HG03432 (cell line): ENCODE data around the gene SBK3.
"Not testable (repeated sequence)": the region's sequence is repeated elsewhere in the genome, so short reads cannot be mapped to it uniquely, and the experiment has no call there.

Source experiments
- ATAC-seq: cut with Tn5 transposase; IDR thresholded peaks from one replicate; pipeline ENCODE4 v1.9.1; 2021; ENCODE audit warnings: mild to moderate bottlenecking, moderate library complexity; ENCODE audit not compliant: unreplicated experiment

Gene SBK3

GRCh38 chr19:55578031-55578760, 32.9 kb upstream of the SBK3 start:
- no peak for ATAC-seq

- ATAC-seq, result no peak
Observed at GRCh38 chr19:55576746-55577145, 31.4 kb upstream of the SBK3 start.

- ATAC-seq, result not testable (repeated sequence)
Observed at GRCh38 chr19:55573929-55574328, 28.6 kb upstream of the SBK3 start.

- not testable (repeated sequence) for ATAC-seq
Observed at GRCh38 chr19:55569477-55569876, 24.1 kb upstream of the SBK3 start.

- no peak for ATAC-seq
Observed at GRCh38 chr19:55567708-55568328, 22.5 kb upstream of the SBK3 start.

GRCh38 chr19:55566823-55567222, 21.5 kb upstream of the SBK3 start:
- no peak for ATAC-seq

GRCh38 chr19:55563261-55563690, 17.9 kb upstream of the SBK3 start:
- ATAC-seq, result no peak

GRCh38 chr19:55559684-55560083, 14.3 kb upstream of the SBK3 start:
- ATAC-seq, result no peak

GRCh38 chr19:55554741-55555152, 9.4 kb upstream of the SBK3 start:
- ATAC-seq, result no peak

- no peak for ATAC-seq
Observed at GRCh38 chr19:55554302-55554701, 9.0 kb upstream of the SBK3 start.

GRCh38 chr19:55553217-55554182, 8.2 kb upstream of the SBK3 start:
- no peak for ATAC-seq

- no peak for ATAC-seq
Observed at GRCh38 chr19:55552620-55553019, 7.3 kb upstream of the SBK3 start.

- no peak for ATAC-seq
Observed at GRCh38 chr19:55552206-55552605, 6.9 kb upstream of the SBK3 start.

GRCh38 chr19:55550321-55550650, 4.9 kb upstream of the SBK3 start:
- ATAC-seq, result no peak

GRCh38 chr19:55549500-55550320, 4.4 kb upstream of the SBK3 start:
- no peak for ATAC-seq

- no peak for ATAC-seq
Observed at GRCh38 chr19:55546822-55547614, 1.7 kb upstream of the SBK3 start.

- ATAC-seq, result no peak
Observed at GRCh38 chr19:55546011-55546410, 668 bp upstream of the SBK3 start.

GRCh38 chr19:55544776-55545439, 435 bp downstream of the SBK3 start:
- no peak for ATAC-seq

- no peak for ATAC-seq
Observed at GRCh38 chr19:55544014-55544413, 1.3 kb downstream of the SBK3 start.
